Measurements from ENCODE around the gene USP54.
"Not testable (repeated sequence)": the region's sequence is repeated elsewhere in the genome, so short reads cannot be mapped to it uniquely, and the experiment has no call there.

The USP54 gene

DNA sequence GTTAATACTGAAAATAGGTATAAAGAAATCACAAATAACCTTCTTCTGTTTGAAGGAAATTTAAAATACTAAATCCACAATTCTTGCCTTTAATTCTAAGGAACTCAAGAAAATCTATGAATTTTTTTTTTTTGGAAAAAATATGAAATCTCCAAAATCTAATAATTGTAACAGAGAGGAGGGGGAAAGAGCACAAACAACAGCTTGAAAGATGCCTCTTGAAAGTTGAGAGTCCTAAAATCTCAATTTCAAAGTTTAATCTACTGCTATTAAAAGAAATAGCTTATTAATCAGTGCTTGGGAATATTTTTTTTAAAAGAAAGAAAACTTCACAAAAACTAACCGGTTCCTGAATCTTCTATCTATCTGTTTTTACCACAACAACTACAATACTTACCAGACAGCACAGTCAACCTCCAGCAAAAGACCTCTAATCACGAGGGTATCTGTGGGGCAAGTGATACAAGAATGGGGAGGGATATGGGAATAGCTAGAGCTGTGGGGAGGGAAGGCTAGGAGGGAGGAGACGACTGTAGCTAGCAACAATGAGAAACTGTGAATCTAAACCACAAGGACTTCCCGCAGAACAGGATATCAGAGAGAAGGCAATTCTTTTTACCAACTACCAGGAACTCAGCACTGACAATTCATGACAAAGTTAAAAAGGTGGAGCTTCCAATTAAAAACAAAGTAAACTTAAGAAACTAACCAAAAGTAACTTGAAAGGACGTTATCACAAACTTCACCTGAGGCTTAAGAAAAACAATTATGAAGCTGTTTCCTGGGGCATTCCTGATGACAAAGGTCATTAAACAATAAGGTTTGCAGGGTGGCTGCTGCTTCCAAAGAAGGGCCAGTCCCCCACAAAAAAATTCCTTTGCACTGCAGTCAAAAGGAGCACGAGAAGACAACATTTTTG, at the start of gene USP54:
TSS of gene USP54 (minus strand) at position 462 of the 919 bp plus-strand sequence. CDS start 15,684 bp downstream, outside the sequence.
- in situ Hi-C loops (cut with MboI; ENCODE audit: low sequenced_read_pairs) = no loop called here

- in situ Hi-C loops (cut with MboI; ENCODE audit: low sequenced_read_pairs) = no loop called here
Observed at GRCh38 chr10:73639286-73639685, 48.1 kb upstream of the USP54 start.

- in situ Hi-C loops (cut with MboI; ENCODE audit: low sequenced_read_pairs) = no loop called here
Observed at GRCh38 chr10:73635781-73636180, 44.6 kb upstream of the USP54 start.

GRCh38 chr10:73634421-73634820, 43.3 kb upstream of the USP54 start:
- in situ Hi-C loops (cut with MboI; ENCODE audit: low sequenced_read_pairs) = no loop called here

DNA sequence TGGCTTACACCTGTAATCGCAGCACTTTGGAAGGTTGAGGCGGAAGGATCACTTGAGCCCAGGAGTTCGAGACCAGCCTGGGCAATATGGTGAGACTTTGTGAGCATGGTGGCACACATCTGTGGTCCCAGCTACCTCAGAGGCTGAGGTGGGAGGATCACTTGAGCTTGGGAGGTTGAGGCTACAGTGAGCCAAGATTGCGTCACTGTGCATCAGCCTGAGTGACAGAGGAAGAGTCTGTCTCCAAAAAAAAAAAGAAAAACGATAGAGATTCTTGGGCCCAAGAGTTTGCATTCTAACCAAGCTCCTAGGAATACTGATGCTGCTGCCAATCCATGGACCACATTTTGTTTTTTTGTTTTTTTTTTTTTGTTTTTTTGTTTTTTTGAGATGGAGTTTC, 38.0 kb upstream of the USP54 start:
- in situ Hi-C loops (cut with MboI; ENCODE audit: low sequenced_read_pairs) = no loop called here

DNA sequence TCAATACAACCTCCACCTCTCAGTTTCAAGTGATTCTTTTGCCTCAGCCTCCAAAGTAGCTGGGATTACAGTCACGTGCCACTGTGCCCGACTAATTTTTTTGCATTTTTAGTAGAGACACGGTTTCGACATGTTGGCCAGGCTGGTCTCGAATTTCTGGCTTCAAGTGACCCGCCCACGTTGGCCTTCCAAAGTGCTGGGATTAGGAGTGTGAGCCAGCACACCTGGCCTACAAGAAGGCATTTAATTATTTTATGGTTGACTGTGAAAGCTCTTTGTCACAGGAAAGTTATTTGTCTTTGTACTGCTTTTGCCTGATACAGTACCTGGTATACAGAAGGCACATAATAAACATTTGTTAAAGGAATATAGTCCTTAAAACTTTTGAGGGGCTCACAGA, 37.3 kb upstream of the USP54 start:
- in situ Hi-C loops (cut with MboI; ENCODE audit: low sequenced_read_pairs) = no loop called here

DNA sequence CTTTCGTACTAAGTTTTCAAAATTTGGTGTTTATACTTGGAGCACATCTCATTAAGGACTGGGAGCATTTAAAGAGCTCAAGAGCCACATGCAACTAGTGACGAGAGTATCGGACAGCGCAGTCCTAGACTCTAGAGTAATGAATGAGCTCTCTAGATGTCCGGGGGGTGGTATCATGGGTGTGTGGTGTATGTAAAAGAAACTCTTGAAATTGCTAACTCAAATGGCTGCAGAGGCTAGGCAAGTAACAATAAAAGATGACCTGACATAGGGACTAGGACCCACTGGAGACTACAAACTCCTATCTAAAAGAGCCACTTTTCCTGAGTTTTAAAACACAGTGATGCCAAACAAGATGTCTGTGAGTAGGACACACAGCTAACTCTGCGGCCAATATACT, 36.2 kb upstream of the USP54 start:
- in situ Hi-C loops (cut with MboI; ENCODE audit: low sequenced_read_pairs) = no loop called here

- in situ Hi-C loops (cut with MboI; ENCODE audit: low sequenced_read_pairs) = no loop called here
Observed at GRCh38 chr10:73625884-73626752, 35.0 kb upstream of the USP54 start.

DNA sequence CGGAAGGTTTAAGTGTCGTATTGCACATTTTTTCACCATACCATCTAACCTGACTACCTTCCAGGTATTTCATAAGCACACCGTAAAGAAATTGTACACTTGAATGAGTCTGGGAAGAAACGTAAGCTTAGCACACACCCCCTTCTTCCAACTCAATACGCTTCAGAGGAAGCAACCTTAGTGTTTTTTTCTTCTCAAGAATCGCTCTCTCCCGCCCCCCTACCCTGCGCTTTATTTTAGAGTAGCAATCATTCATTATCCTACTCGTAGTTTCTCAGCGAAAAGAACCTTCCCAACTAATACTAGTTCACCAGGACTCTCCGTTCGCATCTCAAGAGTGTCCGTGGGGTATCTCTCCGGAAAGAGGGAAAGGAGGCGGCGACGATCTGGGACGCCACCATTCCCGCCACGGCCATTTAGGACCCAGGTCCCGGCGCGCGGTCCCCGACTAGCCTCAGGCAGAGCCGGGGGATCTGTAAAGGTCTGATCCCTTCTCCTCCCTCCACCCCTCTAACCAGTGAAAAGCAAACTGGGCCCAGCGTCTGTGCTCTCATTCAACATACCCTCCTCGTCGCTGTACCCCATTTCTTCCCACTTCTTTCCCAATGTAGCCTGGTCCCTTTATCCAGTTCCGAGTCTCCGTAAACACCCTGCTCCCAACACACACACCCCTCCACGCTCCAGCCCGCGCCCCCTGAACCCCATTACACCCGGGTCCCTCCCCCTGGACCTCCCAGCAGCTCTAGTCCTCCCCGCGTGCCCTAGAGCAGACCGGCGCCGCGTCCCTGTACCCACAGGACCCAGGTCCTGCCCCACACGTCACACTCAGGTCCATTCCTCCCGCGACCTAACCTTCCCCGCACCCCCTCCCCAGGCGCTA, 34.1 kb upstream of the USP54 start:
- in situ Hi-C loops (cut with MboI; ENCODE audit: low sequenced_read_pairs) = no loop called here

GRCh38 chr10:73623056-73623455, 31.9 kb upstream of the USP54 start:
- in situ Hi-C loops (cut with MboI; ENCODE audit: low sequenced_read_pairs) = no loop called here

- in situ Hi-C loops (cut with MboI; ENCODE audit: low sequenced_read_pairs) = not testable (repeated sequence)
Observed at GRCh38 chr10:73620974-73621373, 29.8 kb upstream of the USP54 start.

GRCh38 chr10:73617143-73617542, 26.0 kb upstream of the USP54 start:
- in situ Hi-C loops (cut with MboI; ENCODE audit: low sequenced_read_pairs) = not testable (repeated sequence)

DNA sequence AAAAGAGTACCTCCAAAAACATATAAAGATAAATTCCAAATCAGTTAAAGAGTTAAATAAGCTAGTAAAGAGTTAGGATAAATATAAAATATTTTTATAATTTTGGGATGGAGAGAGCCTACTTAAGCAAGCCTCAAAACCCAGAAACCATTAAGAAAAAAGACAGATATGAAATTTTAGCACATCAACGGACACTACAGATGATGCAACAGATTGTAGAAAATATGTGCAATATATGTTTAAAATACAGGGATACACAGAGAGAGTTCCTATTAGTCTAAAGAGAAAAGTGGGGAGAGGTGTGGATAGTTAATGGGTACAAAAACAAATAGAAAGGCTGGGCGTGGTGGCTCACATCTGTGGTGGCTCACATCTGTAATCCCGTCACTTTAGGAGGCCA, 23.6 kb upstream of the USP54 start:
- in situ Hi-C loops (cut with MboI; ENCODE audit: low sequenced_read_pairs) = no loop called here

DNA sequence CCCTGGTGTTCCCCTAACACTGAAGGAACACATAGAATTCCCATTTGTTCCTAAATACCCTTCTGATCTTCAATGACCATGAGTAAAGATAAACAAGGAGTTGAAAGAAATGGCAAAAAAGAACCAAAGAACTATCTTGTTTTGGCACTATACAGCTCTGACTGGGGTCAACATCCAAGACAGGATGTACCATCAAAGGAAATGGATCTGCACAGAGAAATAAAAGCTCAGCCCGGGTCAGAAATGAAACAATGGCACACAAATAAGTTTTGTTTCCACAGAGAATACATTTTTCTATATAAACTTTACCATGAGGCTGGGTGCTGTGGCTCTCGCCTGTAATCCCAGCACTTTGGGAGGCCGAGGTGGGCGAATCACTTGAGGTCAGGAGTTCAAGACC, 18.0 kb upstream of the USP54 start:
- in situ Hi-C loops (cut with MboI; ENCODE audit: low sequenced_read_pairs) = no loop called here

GRCh38 chr10:73601486-73601921, 10.4 kb upstream of the USP54 start:
- in situ Hi-C loops (cut with MboI; ENCODE audit: low sequenced_read_pairs) = no loop called here

DNA sequence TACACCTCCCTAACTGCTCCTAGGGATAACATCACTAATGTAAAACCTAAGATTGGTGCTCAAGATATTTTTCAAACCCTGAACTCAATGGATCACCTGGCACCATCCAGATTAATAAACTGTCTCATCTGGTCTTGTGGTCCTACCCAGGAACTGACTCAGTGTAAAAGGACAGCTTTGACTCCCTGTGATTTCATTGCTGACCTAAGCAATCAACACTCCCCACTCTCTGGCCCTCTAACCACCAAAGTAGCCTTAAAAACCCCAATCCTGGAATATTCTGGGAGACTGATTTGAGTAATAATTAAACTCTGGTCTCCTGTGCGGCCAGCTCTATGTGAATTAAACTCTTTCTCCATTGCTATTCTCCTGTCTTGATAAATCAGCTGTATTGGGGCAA, 6.2 kb upstream of the USP54 start:
- in situ Hi-C loops (cut with MboI; ENCODE audit: low sequenced_read_pairs) = no loop called here

GRCh38 chr10:73593812-73594211, 2.7 kb upstream of the USP54 start:
- in situ Hi-C loops (cut with MboI; ENCODE audit: low sequenced_read_pairs) = no loop called here

- in situ Hi-C loops (cut with MboI; ENCODE audit: low sequenced_read_pairs) = no loop called here
Observed at GRCh38 chr10:73593110-73593509, 2.0 kb upstream of the USP54 start.

DNA sequence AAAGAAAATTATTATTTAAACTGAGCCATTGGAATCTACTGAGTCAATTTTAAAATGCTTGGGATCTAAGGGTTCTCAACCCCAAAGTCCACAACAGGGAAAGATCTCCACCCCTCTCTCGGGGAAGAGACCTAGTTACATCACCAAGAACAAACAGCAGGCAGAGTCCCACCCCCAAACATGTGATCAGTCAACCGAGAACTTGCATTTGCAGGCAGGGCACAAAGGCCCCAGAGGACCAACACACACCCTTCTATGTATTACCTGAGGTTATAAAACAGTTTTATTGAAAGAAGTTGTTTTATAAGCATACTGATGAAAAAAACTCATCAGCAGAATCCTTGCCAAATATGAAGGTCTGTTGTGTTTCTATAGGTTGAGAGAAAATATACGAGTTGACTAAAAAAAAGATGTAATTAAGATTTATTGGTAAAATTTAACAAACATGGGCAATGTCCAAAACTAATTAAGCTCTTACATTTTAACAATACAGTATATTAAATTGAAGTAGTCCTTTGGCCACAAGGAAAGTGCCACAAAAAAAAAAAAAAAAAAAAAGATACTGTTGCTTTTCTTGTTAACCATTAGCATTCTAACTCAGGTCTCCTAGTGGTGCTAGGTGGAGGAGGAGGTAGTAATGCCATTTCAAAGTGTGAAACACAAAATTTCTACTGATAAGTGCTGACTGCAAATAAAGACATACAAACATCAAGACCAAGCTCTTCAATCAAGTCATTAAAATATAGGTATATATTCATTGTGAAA, 975 bp upstream of the USP54 start:
- in situ Hi-C loops (cut with MboI; ENCODE audit: low sequenced_read_pairs) = no loop called here

DNA sequence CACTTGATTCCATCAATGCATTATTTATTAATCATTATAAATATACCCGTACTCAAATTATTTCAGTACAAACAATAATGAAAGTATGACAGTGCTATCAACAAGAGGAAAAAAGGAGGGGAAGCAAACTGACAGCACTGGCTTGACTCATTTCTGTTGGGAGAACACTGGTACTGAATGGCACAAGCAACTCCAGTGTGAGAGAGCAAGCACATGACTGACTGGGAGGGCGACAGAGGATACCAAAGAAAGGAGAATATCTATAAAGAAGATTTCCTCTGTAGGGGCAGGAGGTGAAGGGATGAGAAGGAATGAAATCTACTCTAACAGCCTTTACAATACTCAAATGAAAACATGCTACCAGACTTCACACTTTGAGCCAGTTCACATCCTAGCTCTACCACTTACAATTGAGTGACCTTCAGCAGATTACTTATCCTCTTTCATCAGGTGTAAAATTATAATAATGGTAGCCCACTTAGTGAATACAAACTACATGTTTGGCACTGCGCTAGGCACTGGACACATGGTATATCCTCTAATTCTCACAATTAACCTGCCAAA, 1.5 kb downstream of the USP54 start:
- in situ Hi-C loops (cut with MboI; ENCODE audit: low sequenced_read_pairs) = no loop called here

All from HL-60/S4 treated with phorbol 12-myristate 13-acetate at 8.2 ng/mL for 4 days and 3 days (cell line).